GM23338 (cell line): ENCODE measurements around the gene FHIT. TPM values are rescaled to one million over a fixed set of nuclear protein-coding genes. Genes with fewer than 3 reads are reported as not detected.

ENCODE experiments used
- ATAC-seq: fragments of 200-7000 bp; cut with Tn5 transposase; 3 replicates; pipeline ENCODE4 v1.9.1; 2020
- DNase-seq: peaks from one replicate; pipeline ENCODE4 v3.0.0-alpha.2; 2015; ENCODE audit warnings: low spot score
- H2AFZ ChIP-seq: fragments of 200-600 bp; sonication (generic); 2 replicates; pipeline ENCODE4 v1.8.0; 2016; ENCODE audit warnings: antibody characterized with exemption, mild to moderate bottlenecking, moderate library complexity
- H3F3A ChIP-seq: fragments of 200-600 bp; sonication (generic); replicated peaks from 2 replicates; pipeline ENCODE4 v1.8.0; 2017; ENCODE audit warnings: antibody characterized with exemption, mixed run types, low read depth
- H3K27ac ChIP-seq: fragments of 200-600 bp; sonication (generic); 2 replicates; pipeline ENCODE4 v1.6.1; 2016; ENCODE audit warnings: low read depth
- H3K27me3 ChIP-seq: fragments of 200-600 bp; sonication (generic); 2 replicates; pipeline ENCODE4 v1.8.0; 2016; ENCODE audit warnings: mild to moderate bottlenecking, mixed run types, moderate library complexity; ENCODE audit not compliant: insufficient read depth
- H3K36me3 ChIP-seq: fragments of 200-600 bp; sonication (generic); 2 replicates; pipeline ENCODE4 v1.8.0; 2016; ENCODE audit warnings: mild to moderate bottlenecking; ENCODE audit not compliant: insufficient read depth
- H3K4me1 ChIP-seq: fragments of 200-600 bp; sonication (generic); 2 replicates; pipeline ENCODE4 v1.8.0; 2016; ENCODE audit warnings: mild to moderate bottlenecking, moderate library complexity; ENCODE audit not compliant: insufficient read depth
- H3K4me2 ChIP-seq: fragments of 200-600 bp; sonication (generic); 2 replicates; pipeline ENCODE4 v1.7.1; 2017; ENCODE audit warnings: mixed run types
- H3K4me3 ChIP-seq: fragments of 200-600 bp; sonication (generic); 2 replicates; pipeline ENCODE4 v1.6.1; 2016; ENCODE audit warnings: mixed run types
- H3K79me2 ChIP-seq: fragments of 200-600 bp; sonication (generic); replicated peaks from 2 replicates; pipeline ENCODE4 v1.8.0; 2017; ENCODE audit warnings: mild to moderate bottlenecking; ENCODE audit not compliant: insufficient read depth
- H3K9me2 ChIP-seq: fragments of 200-600 bp; sonication (generic); 2 replicates; pipeline ENCODE4 v1.8.0; 2017; ENCODE audit not compliant: insufficient read depth
- H4K20me1 ChIP-seq: fragments of 200-600 bp; sonication (generic); replicated peaks from 2 replicates; pipeline ENCODE4 v1.8.0; 2017; ENCODE audit warnings: mild to moderate bottlenecking; ENCODE audit not compliant: insufficient read depth
- H3K27ac Mint-ChIP-seq: 2 replicates; pipeline ENCODE4 v1.8.0; 2020; ENCODE audit warnings: inconsistent platforms, mild to moderate bottlenecking, moderate library complexity, mixed read lengths
- H3K27me3 Mint-ChIP-seq: 3 replicates; pipeline ENCODE4 v1.8.0; 2022; ENCODE audit warnings: low read depth, mild to moderate bottlenecking, moderate library complexity, mixed read lengths, inconsistent platforms; ENCODE audit not compliant: insufficient read depth, poor library complexity
- H3K36me3 Mint-ChIP-seq: 3 replicates; pipeline ENCODE4 v1.8.0; 2021; ENCODE audit warnings: low read depth, mild to moderate bottlenecking, inconsistent platforms, moderate library complexity, mixed read lengths
- H3K4me1 Mint-ChIP-seq: 3 replicates; pipeline ENCODE4 v1.8.0; 2020; ENCODE audit warnings: mild to moderate bottlenecking, inconsistent platforms, mixed read lengths
- H3K4me3 Mint-ChIP-seq: 3 replicates; pipeline ENCODE4 v1.8.0; 2021; ENCODE audit warnings: moderate library complexity, mild to moderate bottlenecking, inconsistent platforms, mixed read lengths
- H3K9me3 Mint-ChIP-seq: 3 replicates; pipeline ENCODE4 v1.8.0; 2020; ENCODE audit warnings: moderate library complexity, mild to moderate bottlenecking, inconsistent platforms, mixed read lengths
- CREB1 ChIP-seq: fragments of 250-450 bp; sonication (Bioruptor Pico); IDR thresholded peaks from 2 replicates; pipeline ENCODE4 v1.5.0; 2020; ENCODE audit warnings: low read depth, mild to moderate bottlenecking, moderate library complexity
- EZH2 ChIP-seq: fragments of 200-600 bp; sonication (generic); IDR thresholded peaks from one replicate; pipeline ENCODE4 v1.8.0; 2017; ENCODE audit warnings: antibody characterized with exemption, mild to moderate bottlenecking, low read depth; ENCODE audit not compliant: unreplicated experiment
- EZH2phosphoT487 ChIP-seq: fragments of 200-600 bp; sonication (generic); IDR thresholded peaks from one replicate; pipeline ENCODE4 v1.8.1; 2018; ENCODE audit warnings: antibody characterized with exemption; ENCODE audit not compliant: unreplicated experiment
- STAT1 ChIP-seq: IDR thresholded peaks from one replicate; pipeline ENCODE4 v1.6.1; 2016; ENCODE audit warnings: antibody characterized with exemption; ENCODE audit not compliant: unreplicated experiment
- ZNF114 ChIP-seq: fragments of 250-450 bp; sonication (Bioruptor Pico); IDR thresholded peaks from 2 replicates; pipeline ENCODE4 v1.5.0; 2020; ENCODE audit warnings: mild to moderate bottlenecking, moderate library complexity
- ZNF331 ChIP-seq: fragments of 250-450 bp; sonication (Bioruptor Pico); IDR thresholded peaks from 2 replicates; pipeline ENCODE4 v1.5.0; 2020; ENCODE audit warnings: low read depth, mild to moderate bottlenecking, moderate library complexity
- ZNF462 ChIP-seq: fragments of 250-450 bp; sonication (Bioruptor Pico); IDR thresholded peaks from 2 replicates; pipeline ENCODE4 v1.5.0; 2020; ENCODE audit warnings: mild to moderate bottlenecking, moderate library complexity
- polyA plus RNA-seq: library from polyadenylated mRNA; unstranded; fragments of >200 nt; fragmentation: Nextera tagmentation; extraction: Ambion mirVana; gene quantifications from 2 replicates; pipeline ENCODE4 v1.2.1, GENCODE V29; 2016
- total RNA-seq: library from RNA; depleted of rRNA; stranded (reverse); fragments of >200 nt; shearing (Covaris generic); gene quantifications from 2 replicates; pipeline ENCODE4 v1.2.3, GENCODE V29; 2014

Gene FHIT
- total and polyA plus RNA-seq, 2 experiments from 2014 or later: 3.0 to 8.3 TPM

- TF ChIP-seq EZH2phosphoT487 (no peak), ZNF331 (CRISPR knock-in tag) (no peak), STAT1 (no peak), ZNF114 (CRISPR knock-in tag) (no peak)
These were observed 1464.9 kb downstream of the FHIT start (continued) for GRCh38 chr3:59786374-59786773.

GRCh38 chr3:59784164-59784563, 1467.1 kb downstream of the FHIT start:
- peaks cover 17% of the 10 kb centered on the region for H3K4me1 Mint-ChIP-seq
- H3K27ac Mint-ChIP-seq: no peak overlapping the region
- H3K27me3 Mint-ChIP-seq: peaks cover 3% of the 10 kb centered on the region
- Histone ChIP-seq H3K4me1 (no peaks in the 10 kb centered on the region), H3K36me3 (no peaks in the 10 kb centered on the region), H3F3A (no peaks in the 10 kb centered on the region), H3K79me2 (no peaks in the 10 kb centered on the region), H3K9me2 (peaks cover 4% of the 10 kb centered on the region; the same call in 1 of the 2 replicates), H3K4me3 (no peak overlapping the region), H3K4me2 (no peak overlapping the region), H4K20me1 (no peaks in the 10 kb centered on the region), H2AFZ (no peak overlapping the region), H3K27me3 (no peaks in the 10 kb centered on the region), H3K27ac (no peak overlapping the region)
- ATAC-seq: peak; percentile 80
- DNase-seq: peak; percentile 30
- H3K4me3 Mint-ChIP-seq: no peak overlapping the region
- H3K9me3 Mint-ChIP-seq: no peaks in the 10 kb centered on the region
- TF ChIP-seq ZNF462 (CRISPR knock-in tag): peak; percentile 26; the same call in 1 of the 2 replicates
- TF ChIP-seq CREB1 (CRISPR knock-in tag): no peak
- TF ChIP-seq EZH2: no peak
- no peaks in the 10 kb centered on the region for H3K36me3 Mint-ChIP-seq
